HUES6 (cell line): Measurements from ENCODE around the gene SNTB2.

Source experiments
- H3K27ac ChIP-seq: 2 replicates; pipeline ENCODE4 v1.7.0; 2013; ENCODE audit warnings: low read depth, mild to moderate bottlenecking, low read length, inconsistent platforms
- H3K27me3 ChIP-seq: 2 replicates; pipeline ENCODE4 v1.6.1; 2013; ENCODE audit warnings: low read length; ENCODE audit not compliant: control insufficient read depth, insufficient read depth
- H3K36me3 ChIP-seq: 2 replicates; pipeline ENCODE4 v1.6.1; 2013; ENCODE audit warnings: low read length; ENCODE audit not compliant: control insufficient read depth, insufficient read depth
- H3K4me1 ChIP-seq: 2 replicates; pipeline ENCODE4 v1.6.1; 2013; ENCODE audit warnings: low read length; ENCODE audit not compliant: control insufficient read depth, insufficient read depth
- H3K4me3 ChIP-seq: 2 replicates; pipeline ENCODE4 v1.5.1; 2013; ENCODE audit warnings: low read depth, low read length
- H3K9ac ChIP-seq: one replicate; pipeline ENCODE4 v1.6.1; 2013; ENCODE audit warnings: mild to moderate bottlenecking, low read length
- H3K9me3 ChIP-seq: 2 replicates; pipeline ENCODE4 v1.6.1; 2013; ENCODE audit warnings: low read depth, low read length; ENCODE audit not compliant: control insufficient read depth, insufficient read depth

Gene SNTB2

GRCh38 chr16:69327585-69328310 is 140.8 kb downstream of the SNTB2 start:
- Histone ChIP-seq H3K9ac (no peak overlapping the region), H3K27ac (no peak overlapping the region), H3K36me3 (peaks cover 71% of the 10 kb centered on the region), H3K4me1 (peaks cover 17% of the 10 kb centered on the region), H3K9me3 (no peaks in the 10 kb centered on the region), H3K27me3 (no peaks in the 10 kb centered on the region), H3K4me3 (no peak overlapping the region; the same call in 1 of the 2 replicates)

- Histone ChIP-seq H3K36me3 (peaks cover 70% of the 10 kb centered on the region), H3K27ac (no peak overlapping the region), H3K4me3 (peak overlapping the region; percentile 92), H3K27me3 (no peaks in the 10 kb centered on the region), H3K9me3 (no peaks in the 10 kb centered on the region), H3K9ac (peak overlapping the region; percentile 97), H3K4me1 (peaks cover 17% of the 10 kb centered on the region)
Observed at GRCh38 chr16:69328854-69329316, 141.9 kb downstream of the SNTB2 start.

GRCh38 chr16:69329369-69330285 is 142.7 kb downstream of the SNTB2 start:
- Histone ChIP-seq H3K27ac (peak overlapping the region; percentile 93), H3K4me3 (peak overlapping the region; percentile 92), H3K27me3 (no peaks in the 10 kb centered on the region), H3K9me3 (no peaks in the 10 kb centered on the region), H3K36me3 (peaks cover 70% of the 10 kb centered on the region), H3K4me1 (peaks cover 17% of the 10 kb centered on the region), H3K9ac (peak overlapping the region; percentile 97)

- Histone ChIP-seq H3K9ac (peak within 1 kb of the TSS; percentile 97), H3K4me3 (peak within 1 kb of the TSS; percentile 92), H3K36me3 (peaks cover 73% of the 10 kb centered on the region), H3K9me3 (no peaks in the 10 kb centered on the region), H3K4me1 (peaks cover 17% of the 10 kb centered on the region), H3K27ac (peak within 1 kb of the TSS; percentile 93), H3K27me3 (no peaks in the 10 kb centered on the region)
Observed at GRCh38 chr16:69330286-69331109, 143.5 kb downstream of the SNTB2 start, which contains the start of gene PDF. TSS of gene PDF (minus strand) at chr16:69330588. CDS start at chr16:69330570, 18 bp downstream.

GRCh38 chr16:69334696-69335095 is 147.7 kb downstream of the SNTB2 start:
- Histone ChIP-seq H3K9ac (no peak overlapping the region), H3K4me3 (no peak overlapping the region), H3K36me3 (peaks cover 52% of the 10 kb centered on the region), H3K9me3 (no peaks in the 10 kb centered on the region), H3K27ac (no peak overlapping the region), H3K27me3 (no peaks in the 10 kb centered on the region), H3K4me1 (peaks cover 10% of the 10 kb centered on the region)

- Histone ChIP-seq H3K27me3 (no peaks in the 10 kb centered on the region), H3K4me3 (peak overlapping the region; percentile 85), H3K36me3 (peaks cover 65% of the 10 kb centered on the region), H3K9me3 (no peaks in the 10 kb centered on the region), H3K9ac (peak overlapping the region; percentile 95), H3K27ac (peak overlapping the region; percentile 81), H3K4me1 (peaks cover 6% of the 10 kb centered on the region; the same call in 1 of the 2 replicates)
Observed at GRCh38 chr16:69338557-69339288, 151.8 kb downstream of the SNTB2 start.

- Histone ChIP-seq H3K4me3 (peak within 1 kb of the TSS; percentile 85), H3K4me1 (peaks cover 6% of the 10 kb centered on the region; the same call in 1 of the 2 replicates), H3K27ac (peak within 1 kb of the TSS; percentile 81)
Observed at GRCh38 chr16:69339289-69340094, 152.5 kb downstream of the SNTB2 start, which contains the start of the genes COG8 and NIP7. TSS of gene COG8 (minus strand) at chr16:69339564. CDS start at chr16:69339552, 12 bp downstream. TSS of gene NIP7 (plus strand) at chr16:69339772. CDS start at chr16:69339830, 58 bp downstream.

GRCh38 chr16:69340095-69340644 is 153.2 kb downstream of the SNTB2 start:
- Histone ChIP-seq H3K9ac (peak overlapping the region; percentile 97), H3K27me3 (no peaks in the 10 kb centered on the region), H3K9me3 (no peaks in the 10 kb centered on the region), H3K36me3 (peaks cover 56% of the 10 kb centered on the region), H3K4me3 (peak overlapping the region; percentile 85), H3K27ac (peak overlapping the region; percentile 56), H3K4me1 (peaks cover 6% of the 10 kb centered on the region; the same call in 1 of the 2 replicates)

More at GRCh38 chr16:69339289-69340094, 152.5 kb downstream of the SNTB2 start, which contains the start of the genes COG8 and NIP7:
- no peaks in the 10 kb centered on the region for H3K27me3 ChIP-seq
- H3K9me3 ChIP-seq: no peaks in the 10 kb centered on the region
- H3K9ac ChIP-seq: peak within 1 kb of the TSS; percentile 97
- peaks cover 62% of the 10 kb centered on the region for H3K36me3 ChIP-seq

GRCh38 chr16:69344171-69344570 is 157.2 kb downstream of the SNTB2 start:
- Histone ChIP-seq H3K9ac (no peak overlapping the region), H3K4me3 (no peak overlapping the region), H3K4me1 (no peaks in the 10 kb centered on the region), H3K36me3 (peaks cover 41% of the 10 kb centered on the region), H3K27me3 (no peaks in the 10 kb centered on the region), H3K27ac (no peak overlapping the region), H3K9me3 (no peaks in the 10 kb centered on the region)
